HepG2 (cell line): ENCODE results near the gene ST8SIA6.

Experiments
- DMAP1 ChIP-seq: IDR thresholded peaks from 2 replicates; pipeline ENCODE4 v1.6.1; 2016
- EP300 ChIP-seq, 3 experiments: sonication (generic) in 1 of 3; formaldehyde crosslinking in 1 of 3; IDR thresholded peaks; 2 replicates each; pipeline versions ENCODE4 v1.5.1 to v1.6.1; 2011 to 2020; ENCODE audit warnings: low read depth in 2 of 3, low read length in 2 of 3, borderline replicate concordance in 1 of 3, improper control_type of control experiment in 1 of 3, mild to moderate bottlenecking in 1 of 3, missing genetic modification reagents in 1 of 3, moderate library complexity in 1 of 3
- MXI1 ChIP-seq: IDR thresholded peaks from 3 replicates; pipeline ENCODE4 v1.6.1; 2012; ENCODE audit warnings: low read depth, low read length, inconsistent platforms, borderline replicate concordance
- TAF1 ChIP-seq: sonication (generic); formaldehyde crosslinking; IDR thresholded peaks from 2 replicates; pipeline ENCODE4 v1.4.0; 2020; ENCODE audit warnings: missing genetic modification reagents
- U2AF1 ChIP-seq: fragments of 200-400 bp; formaldehyde crosslinking; optimal IDR thresholded peaks from 2 replicates; pipeline ENCODE3; 2017; ENCODE audit warnings: mild to moderate bottlenecking, low read depth, low read length
- ZNF207 ChIP-seq: fragments of 450-650 bp; IDR thresholded peaks from 2 replicates; pipeline ENCODE4 v1.6.1; 2016; ENCODE audit warnings: antibody characterized with exemption, borderline replicate concordance
- TF ChIP-seq, protein P1 (sequence below): sonication (generic); formaldehyde crosslinking; IDR thresholded peaks from 2 replicates; pipeline ENCODE4 v1.5.0; 2020; ENCODE audit warnings: mild to moderate bottlenecking, missing genetic modification reagents, moderate library complexity

DNA sequence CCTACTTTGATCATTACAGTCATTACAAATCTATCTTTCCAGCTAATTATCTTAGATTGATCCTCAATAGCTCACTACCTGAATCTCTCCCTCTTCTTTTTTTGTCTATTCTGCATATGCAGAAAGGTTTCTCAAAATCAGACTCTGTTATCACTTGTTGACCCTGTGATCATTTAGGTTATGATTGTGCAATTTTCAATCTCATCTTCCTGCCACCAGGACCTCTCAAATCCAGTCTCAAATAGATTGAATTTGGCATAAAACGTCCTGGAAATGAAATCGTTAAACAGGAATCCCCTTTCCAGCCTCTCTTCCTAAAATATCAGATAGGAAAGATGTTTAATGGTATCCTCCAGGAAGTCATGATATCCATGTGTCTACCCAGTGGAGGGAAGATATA is 96.6 kb downstream of the ST8SIA6 start:
- TF ChIP-seq, protein P1, sequence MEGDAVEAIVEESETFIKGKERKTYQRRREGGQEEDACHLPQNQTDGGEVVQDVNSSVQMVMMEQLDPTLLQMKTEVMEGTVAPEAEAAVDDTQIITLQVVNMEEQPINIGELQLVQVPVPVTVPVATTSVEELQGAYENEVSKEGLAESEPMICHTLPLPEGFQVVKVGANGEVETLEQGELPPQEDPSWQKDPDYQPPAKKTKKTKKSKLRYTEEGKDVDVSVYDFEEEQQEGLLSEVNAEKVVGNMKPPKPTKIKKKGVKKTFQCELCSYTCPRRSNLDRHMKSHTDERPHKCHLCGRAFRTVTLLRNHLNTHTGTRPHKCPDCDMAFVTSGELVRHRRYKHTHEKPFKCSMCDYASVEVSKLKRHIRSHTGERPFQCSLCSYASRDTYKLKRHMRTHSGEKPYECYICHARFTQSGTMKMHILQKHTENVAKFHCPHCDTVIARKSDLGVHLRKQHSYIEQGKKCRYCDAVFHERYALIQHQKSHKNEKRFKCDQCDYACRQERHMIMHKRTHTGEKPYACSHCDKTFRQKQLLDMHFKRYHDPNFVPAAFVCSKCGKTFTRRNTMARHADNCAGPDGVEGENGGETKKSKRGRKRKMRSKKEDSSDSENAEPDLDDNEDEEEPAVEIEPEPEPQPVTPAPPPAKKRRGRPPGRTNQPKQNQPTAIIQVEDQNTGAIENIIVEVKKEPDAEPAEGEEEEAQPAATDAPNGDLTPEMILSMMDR (CRISPR knock-in tag) = no peak
- TF ChIP-seq ZNF207 = no peak
- no peak for TF ChIP-seq U2AF1
- TF ChIP-seq TAF1 (CRISPR knock-in tag) = no peak
- no peak for TF ChIP-seq MXI1
- no peak for TF ChIP-seq DMAP1
- no peak for TF ChIP-seq EP300 (IDR thresholded peaks at IDR 0.05; ENCODE audit: low read depth in 2 of 2, low read length in 2 of 2)
- TF ChIP-seq EP300 (CRISPR knock-in tag; IDR thresholded peaks at IDR 0.05; ENCODE audit: borderline replicate concordance) = no peak
